T47D (cell line): Measurements from ENCODE around the gene RRAD.
"Not testable (repeated sequence)": the region's sequence is repeated elsewhere in the genome, so short reads cannot be mapped to it uniquely, and the experiment has no call there.

Experiments used
- DNase-seq, 2 experiments: peaks; one replicate each; pipeline versions ENCODE4 v3.0.0 to v3.0.0-alpha.2; 2011 to 2012; ENCODE audit warnings: low read depth in 1 of 2, low spot score in 1 of 2
- JUND ChIP-seq: IDR thresholded peaks from 2 replicates; pipeline ENCODE4 v1.6.1; 2012; ENCODE audit warnings: low read depth
- in situ Hi-C: cut with HindIII; loops from 2 replicates; pipeline ENCODE4 v1.10.0; 2016; ENCODE audit warnings: low sequenced_read_pairs, low pct_unique_long_range_greater_than_20kb

The RRAD gene, protein sequence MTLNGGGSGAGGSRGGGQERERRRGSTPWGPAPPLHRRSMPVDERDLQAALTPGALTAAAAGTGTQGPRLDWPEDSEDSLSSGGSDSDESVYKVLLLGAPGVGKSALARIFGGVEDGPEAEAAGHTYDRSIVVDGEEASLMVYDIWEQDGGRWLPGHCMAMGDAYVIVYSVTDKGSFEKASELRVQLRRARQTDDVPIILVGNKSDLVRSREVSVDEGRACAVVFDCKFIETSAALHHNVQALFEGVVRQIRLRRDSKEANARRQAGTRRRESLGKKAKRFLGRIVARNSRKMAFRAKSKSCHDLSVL

DNA sequence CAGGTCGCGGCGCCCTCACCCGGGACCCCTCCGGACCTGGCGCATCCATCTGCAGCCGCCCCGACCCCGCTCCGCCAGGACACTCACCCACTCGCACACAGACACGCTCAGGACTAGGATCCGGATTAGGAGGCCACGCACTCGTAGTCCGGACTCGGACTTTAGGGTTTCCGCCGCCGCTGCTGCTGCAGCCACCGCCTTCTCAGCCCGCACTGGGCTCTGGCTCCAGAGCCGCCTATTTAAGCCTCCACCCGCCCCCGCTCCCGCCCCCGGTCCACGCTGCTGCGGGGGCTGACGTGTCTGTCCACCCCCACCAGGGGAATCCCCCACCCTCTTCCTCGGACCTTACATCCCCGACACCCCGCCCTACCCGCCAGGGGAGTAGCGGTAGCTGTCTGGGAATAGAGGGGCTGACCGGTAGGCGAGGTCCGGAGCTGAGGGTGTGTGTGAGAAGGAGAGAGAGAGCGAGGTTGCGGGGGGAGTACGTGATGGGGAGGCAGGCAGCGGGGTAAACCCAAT, at the start of gene RRAD:
Gene RRAD, minus strand, starts transcription at position 214 of the 519 bp plus-strand sequence. CDS start 356 bp downstream, outside the sequence.
- TF ChIP-seq JUND: no peak
- DNase-seq: no peak

DNA sequence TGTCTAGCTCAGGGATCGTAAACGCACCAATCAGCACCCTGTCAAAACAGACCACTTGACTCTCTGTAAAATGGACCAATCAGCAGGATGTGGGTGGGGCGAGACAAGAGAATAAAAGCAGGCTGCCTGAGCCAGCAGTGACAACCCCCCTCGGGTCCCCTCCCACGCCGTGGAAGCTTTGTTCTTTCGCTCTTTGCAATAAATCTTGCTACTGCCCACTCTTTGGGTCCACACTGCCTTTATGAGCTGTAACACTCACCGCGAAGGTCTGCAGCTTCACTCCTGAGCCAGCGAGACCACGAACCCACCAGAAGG, 49.6 kb upstream of the RRAD start:
- in situ Hi-C loops, DNase-seq: not testable (repeated sequence)

More for the DNA sequence above, at the start of gene RRAD:
- in situ Hi-C loops: no loop called here

DNA sequence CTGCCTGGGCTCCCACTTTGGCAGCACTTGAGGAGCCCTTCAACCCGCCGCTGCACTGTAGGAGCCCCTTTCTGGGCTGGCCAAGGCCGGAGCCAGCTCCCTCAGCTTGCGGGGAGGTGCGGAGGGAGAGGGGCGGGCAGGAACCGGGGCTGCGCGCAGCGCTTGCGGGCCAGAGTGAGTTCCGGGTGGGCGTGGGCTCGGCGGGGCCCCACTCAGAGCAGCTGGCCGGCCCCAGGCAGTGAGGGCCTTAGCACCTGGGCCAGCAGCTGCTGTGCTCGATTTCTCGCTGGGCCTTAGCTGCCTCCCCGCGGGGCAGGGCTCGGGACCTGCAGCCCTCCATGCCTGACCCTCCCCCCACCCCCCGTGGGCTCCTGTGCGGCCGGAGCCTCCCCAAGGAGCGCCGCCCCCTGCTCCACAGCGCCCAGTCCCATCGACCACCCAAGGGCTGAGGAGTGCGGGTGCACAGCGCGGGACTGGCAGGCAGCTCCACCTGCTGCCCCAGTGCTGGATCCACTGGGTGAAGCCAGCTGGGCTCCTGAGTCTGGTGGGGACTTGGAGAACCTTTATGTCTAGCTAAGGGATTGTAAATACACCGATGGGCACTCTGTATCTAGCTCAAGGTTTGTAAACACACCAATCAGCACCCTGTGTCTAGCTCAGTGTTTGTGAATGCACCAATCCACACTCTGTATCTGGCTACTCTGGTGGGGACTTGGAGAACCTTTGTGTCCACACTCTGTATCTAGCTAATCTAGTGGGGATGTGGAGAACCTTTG, 49.0 kb upstream of the RRAD start:
- in situ Hi-C loops, DNase-seq: not testable (repeated sequence)

DNA sequence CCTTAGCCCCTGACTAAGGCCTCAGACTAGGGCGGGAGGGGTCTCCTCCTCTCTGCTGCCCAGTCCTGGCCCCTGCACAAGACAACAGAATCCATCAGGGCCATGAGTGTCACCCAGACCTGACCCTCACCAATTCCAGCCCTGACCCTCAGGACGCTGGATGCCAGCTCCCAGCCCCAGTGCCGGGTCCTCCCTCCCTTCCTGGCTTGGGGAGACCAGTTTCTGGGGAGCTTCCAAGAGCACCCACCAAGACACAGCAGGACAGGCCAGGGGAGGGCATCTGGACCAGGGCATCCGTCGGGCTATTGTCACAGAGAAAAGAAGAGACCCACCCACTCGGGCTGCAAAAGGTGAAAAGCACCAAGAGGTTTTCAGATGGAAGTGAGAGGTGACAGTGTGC, 48.4 kb upstream of the RRAD start:
- in situ Hi-C loops: no loop called here
- DNase-seq: no peak
- TF ChIP-seq JUND: no peak

DNA sequence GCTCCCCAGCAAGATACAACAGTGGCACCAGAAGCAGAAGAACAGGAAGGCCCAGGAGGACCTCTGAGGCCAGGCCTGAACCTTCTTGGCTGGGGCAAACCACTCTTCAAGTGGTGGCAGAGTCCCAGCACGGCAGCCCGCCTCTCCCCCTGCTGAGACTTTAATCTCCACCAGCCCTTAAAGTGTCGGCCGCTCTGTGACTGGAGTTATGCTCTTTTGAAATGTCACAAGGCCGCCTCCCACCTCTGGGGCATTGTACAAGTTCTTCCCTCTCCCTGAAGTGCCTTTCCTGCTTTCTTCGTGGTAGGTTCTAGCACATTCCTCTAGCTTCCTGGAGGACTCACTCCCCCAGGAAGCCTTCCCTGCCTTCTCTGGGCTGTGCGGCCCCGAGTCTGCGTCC, 47.6 kb upstream of the RRAD start:
- TF ChIP-seq JUND: no peak
- DNase-seq: no peak
- in situ Hi-C loops: no loop called here

DNA sequence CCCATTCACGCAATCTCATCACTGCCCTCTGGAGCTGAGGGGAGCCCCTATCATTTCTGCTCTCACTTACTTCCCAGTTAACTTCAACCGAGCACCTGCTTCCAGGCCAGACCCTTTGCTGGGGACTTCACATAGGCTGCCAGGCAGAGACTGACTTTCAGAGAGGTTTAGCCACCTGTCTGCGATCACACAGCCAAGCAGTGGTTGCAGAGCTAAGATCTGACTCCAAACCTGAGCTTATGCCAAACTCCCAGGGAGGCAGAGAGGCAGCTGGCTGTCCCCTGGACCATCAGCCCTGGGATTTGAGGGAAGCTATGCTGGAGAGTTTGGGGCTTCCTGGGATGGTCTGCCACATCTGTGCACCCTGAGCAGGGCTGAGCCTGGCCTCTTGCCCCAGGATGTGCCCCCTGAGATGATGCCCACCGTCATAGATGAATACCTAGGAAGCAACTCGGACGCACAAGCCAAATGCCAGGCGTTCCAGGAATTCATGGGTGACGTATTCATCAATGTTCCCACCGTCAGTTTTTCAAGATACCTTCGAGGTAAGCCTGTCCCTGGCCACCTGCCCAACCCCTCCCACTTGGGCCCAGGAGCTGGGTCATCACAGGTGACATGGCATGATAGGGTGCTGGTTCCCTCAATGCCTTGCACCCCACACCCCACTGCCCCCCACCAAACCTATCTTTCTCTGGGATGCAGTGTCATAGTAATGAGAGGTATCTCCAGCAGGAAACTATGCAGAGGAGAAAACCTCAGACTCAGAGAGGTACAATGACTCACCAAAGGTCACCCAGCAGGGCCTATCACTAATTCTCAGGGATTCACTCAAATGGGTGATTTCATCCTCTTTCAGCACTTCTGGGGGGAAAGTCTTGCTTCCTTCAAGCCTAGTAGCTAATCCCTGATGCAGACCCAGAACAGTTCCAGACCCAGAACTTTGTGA, 45.7 kb upstream of the RRAD start:
- no peak for TF ChIP-seq JUND
- no peak for DNase-seq
- in situ Hi-C loops: no loop called here

DNA sequence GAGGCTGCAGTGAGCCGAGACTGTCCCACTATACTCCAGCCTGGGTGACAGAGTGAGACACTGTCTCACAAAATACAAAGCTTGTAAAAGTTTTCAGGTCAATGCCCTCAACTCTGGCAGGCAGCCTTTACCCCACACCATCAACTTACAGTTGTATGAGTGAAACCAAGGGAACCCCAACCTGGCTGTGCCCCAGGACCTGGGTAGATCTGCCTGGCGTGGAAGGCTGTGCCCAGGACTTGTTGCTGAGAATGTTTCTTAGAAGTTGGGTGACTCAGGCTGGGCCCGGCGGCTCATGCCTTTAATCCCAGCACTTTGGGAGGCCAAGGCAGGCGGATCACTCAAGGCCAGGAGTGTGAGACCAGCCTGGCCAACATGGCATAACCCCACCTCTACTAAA, 43.5 kb upstream of the RRAD start:
- DNase-seq: no peak
- in situ Hi-C loops: no loop called here
- TF ChIP-seq JUND: no peak

DNA sequence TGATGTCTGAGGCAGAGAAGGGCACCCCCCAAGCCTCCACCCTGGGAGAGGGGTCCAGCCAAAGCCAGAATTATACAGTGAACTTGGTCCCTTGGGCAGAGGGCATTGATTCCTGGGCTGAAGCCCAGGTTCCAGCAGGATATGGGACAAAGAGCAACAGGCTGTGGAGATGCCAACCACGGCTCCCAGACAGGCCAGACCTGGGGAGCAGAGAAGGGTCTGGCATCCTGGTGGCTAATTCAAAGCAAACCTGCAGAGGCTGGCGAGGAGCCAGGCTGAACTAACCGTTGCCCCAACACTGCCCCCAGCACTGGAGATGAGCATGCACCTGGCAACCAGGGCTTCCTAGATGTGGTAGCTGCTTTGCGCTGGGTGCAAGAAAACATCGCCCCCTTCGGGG, 38.7 kb upstream of the RRAD start:
- DNase-seq: no peak
- in situ Hi-C loops: no loop called here
- no peak for TF ChIP-seq JUND

DNA sequence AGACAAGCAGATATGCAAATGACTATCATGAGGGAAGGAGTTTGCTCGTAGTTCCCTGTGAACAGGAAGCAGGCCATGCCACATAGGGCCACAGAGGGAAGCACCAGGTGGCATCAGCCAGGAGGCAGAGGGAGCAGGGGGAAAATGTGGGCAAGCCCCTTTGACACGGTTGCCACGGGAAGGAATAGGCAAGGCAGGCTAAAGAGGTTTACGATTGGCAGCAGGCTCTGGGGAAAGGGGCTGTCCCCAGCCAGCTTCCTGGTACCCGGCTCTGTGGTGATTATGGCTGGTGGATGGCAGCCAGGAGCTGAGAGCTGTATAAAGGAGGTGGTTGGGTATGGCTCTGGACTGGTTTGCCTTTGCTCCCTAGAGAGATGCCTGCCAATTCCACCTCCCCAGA, 36.6 kb upstream of the RRAD start:
- DNase-seq: no peak
- TF ChIP-seq JUND: no peak
- in situ Hi-C loops: no loop called here

DNA sequence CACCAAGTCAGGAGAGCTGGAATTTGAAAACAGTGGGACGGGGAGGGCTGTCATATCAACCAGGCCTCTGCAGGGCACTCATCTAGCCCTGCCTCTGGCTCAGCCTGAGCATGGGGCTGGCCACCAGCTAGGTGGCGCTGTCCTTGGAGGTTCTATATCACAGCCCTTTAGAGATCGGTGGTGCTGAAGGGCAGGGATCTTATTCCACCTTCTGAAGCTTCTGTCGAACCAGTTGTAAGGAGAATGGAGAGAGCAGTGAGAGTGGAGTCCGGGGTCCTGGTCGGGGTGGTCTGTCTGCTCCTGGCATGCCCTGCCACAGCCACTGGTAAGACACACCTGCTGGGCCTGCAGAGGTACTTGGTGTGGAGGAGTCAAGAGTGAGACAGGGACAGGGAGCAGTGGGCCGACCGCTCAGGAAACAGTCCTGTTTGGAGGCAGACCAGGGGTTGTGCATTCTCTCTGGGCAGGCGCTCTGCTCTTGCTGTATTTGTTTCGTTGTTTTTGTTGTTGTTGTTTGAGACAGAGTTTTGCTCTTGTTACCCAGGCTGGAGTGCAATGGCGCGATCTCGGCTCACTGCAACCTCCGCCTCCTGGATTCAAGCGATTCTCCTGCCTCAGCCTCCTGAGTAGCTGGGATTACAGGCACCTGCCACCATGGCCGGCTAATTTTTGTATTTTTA, 35.9 kb upstream of the RRAD start, which contains the start of gene CES3:
Gene CES3, plus strand, starts transcription at position 202 of the 680 bp plus-strand sequence. Its CDS starts 42 bp downstream, at position 244.
- peak; percentile 27 to 83 for DNase-seq
- in situ Hi-C loops: no loop called here
- no peak for TF ChIP-seq JUND

DNA sequence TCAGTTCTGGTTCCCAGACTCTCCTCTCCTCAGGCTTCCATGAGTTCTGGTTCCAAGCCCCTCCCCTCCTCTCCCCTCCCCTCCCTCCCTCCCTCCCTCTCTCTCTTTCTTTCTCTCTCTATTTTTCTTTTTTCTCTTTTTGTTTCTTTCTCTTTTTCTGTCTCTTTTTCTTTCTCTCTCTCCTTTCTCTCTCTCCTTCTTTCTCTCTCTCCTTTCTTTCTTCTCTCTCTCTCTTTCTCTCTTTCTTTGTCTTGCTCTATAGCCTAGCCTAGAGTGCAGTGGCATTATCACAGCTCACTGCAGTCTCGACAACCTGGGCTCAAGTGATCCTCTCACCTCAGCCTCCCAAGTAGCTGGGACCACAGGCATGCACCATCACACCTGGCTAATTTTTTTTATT, 34.9 kb upstream of the RRAD start:
- in situ Hi-C loops: no loop called here
- no peak for TF ChIP-seq JUND
- no peak for DNase-seq

DNA sequence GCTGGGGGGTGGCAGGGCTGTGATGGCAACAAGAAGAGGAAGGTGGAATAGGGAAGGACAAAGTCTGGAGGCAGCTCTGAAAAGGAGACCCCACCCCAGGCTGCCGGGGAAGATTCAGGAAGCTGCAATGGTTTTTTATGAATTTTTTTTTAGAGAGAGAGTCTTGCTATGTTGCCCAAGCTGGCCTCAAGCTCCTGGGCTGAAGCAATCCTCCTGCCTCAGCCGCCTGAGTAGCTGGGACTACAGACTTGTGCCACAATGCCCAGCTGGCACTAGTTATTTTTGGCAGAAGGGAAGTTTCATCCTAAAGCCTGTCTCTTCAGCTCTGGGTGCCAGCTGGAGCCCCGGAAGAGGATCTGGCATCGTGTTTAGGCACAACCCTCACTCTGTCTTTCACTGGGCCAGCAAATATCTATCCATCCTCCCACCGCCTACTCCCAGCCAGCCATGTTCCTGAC, 34.4 kb upstream of the RRAD start:
- no peak for TF ChIP-seq JUND
- in situ Hi-C loops: no loop called here
- no peak for DNase-seq
